Glomerular visceral epithelial cell (primary cell): Measurements from ENCODE around the gene SPTBN4.
A peak's percentile ranks its signal among the peaks of the same experiment; 100 is the strongest.
"Not testable (repeated sequence)": the region's sequence is repeated elsewhere in the genome, so short reads cannot be mapped to it uniquely, and the experiment has no call there.

ENCODE experiments used
- DNase-seq: peaks from one replicate; pipeline ENCODE4 v3.0.0-alpha.2; 2016; ENCODE audit errors: extremely low spot score

The SPTBN4 gene

GRCh38 chr19:40528533-40529092 is 61.8 kb downstream of the SPTBN4 start:
- DNase-seq, result no peak

- DNase-seq, result peak; percentile 87
Observed at GRCh38 chr19:40529093-40529954, 62.5 kb downstream of the SPTBN4 start.

GRCh38 chr19:40530091-40530901 is 63.5 kb downstream of the SPTBN4 start:
- DNase-seq, result no peak

GRCh38 chr19:40533508-40533907 is 66.7 kb downstream of the SPTBN4 start:
- DNase-seq, result no peak

GRCh38 chr19:40534148-40534547 is 67.3 kb downstream of the SPTBN4 start:
- DNase-seq, result no peak

GRCh38 chr19:40539070-40539469 is 72.3 kb downstream of the SPTBN4 start:
- DNase-seq, result no peak

- DNase-seq, result no peak
Observed at GRCh38 chr19:40542202-40542859, 75.5 kb downstream of the SPTBN4 start.

GRCh38 chr19:40543029-40543597 is 76.3 kb downstream of the SPTBN4 start:
- DNase-seq, result no peak

GRCh38 chr19:40546153-40546841 is 79.5 kb downstream of the SPTBN4 start:
- not testable (repeated sequence) for DNase-seq

- DNase-seq, result not testable (repeated sequence)
Observed at GRCh38 chr19:40547190-40547589, 80.4 kb downstream of the SPTBN4 start.

GRCh38 chr19:40547836-40548235 is 81.0 kb downstream of the SPTBN4 start:
- DNase-seq, result no peak

GRCh38 chr19:40549007-40549708 is 82.4 kb downstream of the SPTBN4 start:
- peak; percentile 73 for DNase-seq

GRCh38 chr19:40550951-40551350 is 84.2 kb downstream of the SPTBN4 start:
- DNase-seq, result no peak

GRCh38 chr19:40552848-40553247 is 86.0 kb downstream of the SPTBN4 start:
- DNase-seq, result no peak

GRCh38 chr19:40553885-40554857 is 87.4 kb downstream of the SPTBN4 start:
- no peak for DNase-seq

- DNase-seq, result no peak
Observed at GRCh38 chr19:40555978-40556689, 89.3 kb downstream of the SPTBN4 start.

GRCh38 chr19:40556953-40557530 is 90.2 kb downstream of the SPTBN4 start:
- no peak for DNase-seq

GRCh38 chr19:40559394-40559793 is 92.6 kb downstream of the SPTBN4 start:
- no peak for DNase-seq
